NCI-H2107 (cell line): ENCODE data around the gene PBRM1.
"Not testable (repeated sequence)": the region's sequence is repeated elsewhere in the genome, so short reads cannot be mapped to it uniquely, and the experiment has no call there.

ENCODE experiments used
- DNase-seq: peaks from one replicate; lab custom pipeline; 2025; lab: John Stamatoyannopoulos, UW

Gene PBRM1

DNA sequence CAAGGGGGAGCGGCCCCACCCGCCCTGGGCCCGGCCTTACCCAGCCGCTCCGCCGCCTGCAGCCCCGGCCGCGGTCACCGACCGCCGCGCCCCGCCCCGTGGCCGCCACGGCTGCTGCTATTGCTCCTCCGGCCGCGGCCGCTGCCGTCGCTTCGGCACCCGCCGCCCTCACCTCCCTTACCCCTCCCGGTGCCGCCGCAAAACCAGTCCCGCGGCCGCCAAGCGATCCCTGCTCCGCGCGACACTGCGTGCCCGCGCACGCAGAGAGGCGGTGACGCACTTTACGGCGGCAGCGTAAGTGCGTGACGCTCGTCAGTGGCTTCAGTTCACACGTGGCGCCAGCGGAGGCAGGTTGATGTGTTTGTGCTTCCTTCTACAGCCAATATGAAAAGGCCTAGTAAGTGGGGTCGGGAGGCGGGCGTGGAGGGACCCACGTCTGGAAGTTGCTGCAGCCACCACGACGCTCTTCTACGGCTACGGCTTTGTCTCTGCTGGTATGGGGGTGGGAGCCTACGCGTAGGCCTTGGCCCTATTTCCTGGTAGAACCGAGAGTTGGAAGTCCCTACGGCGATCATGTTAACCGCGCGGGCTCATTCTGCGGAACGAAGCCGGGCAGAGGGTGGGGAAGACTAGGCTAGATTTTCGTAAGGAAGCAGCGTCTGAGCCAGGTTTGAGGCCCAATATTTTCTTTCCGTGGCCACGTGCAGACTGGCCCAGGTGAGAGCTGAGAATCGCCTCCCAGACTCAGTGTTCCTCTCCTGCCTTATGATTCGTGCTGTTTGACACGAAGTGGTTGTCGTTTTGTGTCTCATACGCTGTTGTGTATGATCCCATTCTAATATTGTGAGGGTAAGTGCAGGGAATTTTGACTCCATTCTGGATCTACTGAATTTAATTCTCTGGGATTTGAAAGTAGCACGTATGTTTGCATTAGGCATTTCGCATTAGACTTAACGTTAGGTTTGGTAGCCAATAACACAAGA is at the start of gene PBRM1, which contains the start of gene GNL3:
Gene PBRM1 (minus strand): TSS at position 205 of the 983 bp plus-strand sequence.
Gene GNL3 (plus strand): TSS at position 324 of the 983 bp plus-strand sequence. CDS start 61 bp downstream, at position 385.
- DNase-seq = peak; percentile 50

DNA sequence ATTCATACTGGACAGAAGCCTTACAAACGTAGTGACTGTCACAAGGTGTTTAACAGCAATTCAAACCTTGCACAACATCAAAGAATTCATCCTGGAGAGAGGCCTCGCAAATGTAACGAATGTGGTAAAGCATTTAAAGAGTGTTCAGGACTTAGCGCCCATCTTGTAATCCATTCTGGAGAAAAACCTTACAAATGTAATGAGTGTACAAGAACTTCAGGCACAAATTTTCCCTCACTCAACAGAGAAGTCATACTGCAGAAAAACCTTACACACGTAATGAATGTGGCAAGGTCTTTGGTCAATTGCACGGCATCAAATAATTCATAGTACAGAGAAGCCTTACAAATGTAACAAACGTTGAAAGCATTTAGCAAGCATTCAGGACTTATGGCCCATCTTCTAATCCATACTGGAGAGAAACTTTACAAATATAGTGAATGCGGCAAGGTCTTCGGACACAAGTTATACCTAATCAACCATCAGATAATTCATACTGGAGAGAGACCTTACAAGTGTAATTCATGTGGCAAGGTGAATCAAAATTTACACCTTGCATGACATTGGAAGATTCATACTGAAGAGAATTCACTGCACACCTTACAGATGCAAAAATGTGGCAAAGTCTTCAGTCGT is 47.7 kb upstream of the PBRM1 start:
- no peak for DNase-seq

DNA sequence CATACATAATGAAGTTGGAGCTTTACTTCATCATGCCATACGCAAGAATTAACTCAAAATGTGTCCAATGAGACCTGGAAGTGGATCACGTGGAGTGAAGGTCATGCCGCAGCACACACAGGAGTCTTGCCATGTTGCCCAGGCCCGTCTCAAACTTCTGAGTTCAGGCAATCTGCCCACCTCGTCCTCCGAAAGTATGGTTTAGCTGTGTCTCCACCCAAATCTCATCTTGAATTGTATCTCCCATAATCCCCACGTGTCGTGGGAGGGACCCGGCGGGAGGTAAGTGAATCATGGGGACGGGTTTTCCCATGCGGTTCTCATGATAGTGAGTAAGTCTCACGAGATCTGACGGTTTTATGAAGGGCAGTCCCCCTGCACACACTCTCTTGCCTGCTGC is 45.9 kb upstream of the PBRM1 start:
- DNase-seq = no peak

DNA sequence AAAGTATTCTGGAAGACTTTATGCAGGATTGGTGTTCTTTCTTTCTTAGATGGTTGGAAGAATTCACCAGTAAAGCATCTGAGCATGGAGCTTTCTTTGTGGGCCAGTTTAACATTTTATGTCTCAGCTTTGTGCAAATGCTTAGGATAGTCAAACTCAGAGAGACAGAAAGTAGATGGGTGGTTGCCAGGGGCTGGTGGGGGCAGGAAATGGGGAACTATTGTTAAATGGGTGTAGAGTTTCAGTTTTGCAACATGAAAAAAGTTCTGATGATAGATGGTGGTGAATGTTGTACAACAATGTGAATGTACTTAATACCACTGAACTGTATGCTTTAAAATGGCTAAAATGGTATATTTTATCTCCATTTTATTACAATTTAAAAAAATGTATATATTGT is 45.0 kb upstream of the PBRM1 start:
- DNase-seq = no peak

DNA sequence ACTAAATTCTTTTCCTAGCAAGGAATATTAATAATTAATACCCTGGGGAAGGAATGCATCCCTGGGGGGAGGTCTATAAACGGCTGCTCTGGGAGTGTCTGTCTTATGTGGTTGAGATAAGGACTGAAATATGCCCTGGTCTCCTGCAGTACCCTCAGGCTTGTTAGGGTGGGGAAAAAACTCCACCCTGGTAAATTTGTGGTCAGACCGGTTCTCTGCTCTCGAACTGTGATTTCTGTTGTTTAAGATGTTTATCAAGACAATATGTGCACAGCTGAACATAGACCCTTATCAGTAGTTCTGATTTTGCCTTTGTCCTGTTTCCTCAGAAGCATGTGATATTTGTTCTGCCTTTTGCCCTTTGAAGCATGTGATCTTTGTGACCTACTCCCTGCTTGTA is 43.0 kb upstream of the PBRM1 start:
- DNase-seq = not testable (repeated sequence)

DNA sequence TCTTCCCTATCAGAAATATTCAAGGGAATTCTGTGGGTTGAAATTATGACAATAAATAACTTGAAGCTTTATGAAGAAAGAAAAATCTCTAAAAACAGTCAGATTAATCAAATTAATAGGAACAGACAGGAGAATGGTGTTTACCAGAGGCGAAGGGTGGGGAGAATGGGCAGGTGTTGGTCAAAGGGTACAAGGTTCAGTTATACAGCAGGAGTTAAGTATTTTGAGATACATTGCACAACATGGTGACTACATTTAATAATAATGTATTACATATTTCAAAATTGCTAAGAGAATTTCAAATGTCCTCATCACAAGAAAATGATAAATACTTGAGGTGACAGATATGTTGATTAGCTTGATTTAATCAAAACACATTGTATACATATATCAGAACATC is 38.8 kb upstream of the PBRM1 start:
- DNase-seq = no peak

DNA sequence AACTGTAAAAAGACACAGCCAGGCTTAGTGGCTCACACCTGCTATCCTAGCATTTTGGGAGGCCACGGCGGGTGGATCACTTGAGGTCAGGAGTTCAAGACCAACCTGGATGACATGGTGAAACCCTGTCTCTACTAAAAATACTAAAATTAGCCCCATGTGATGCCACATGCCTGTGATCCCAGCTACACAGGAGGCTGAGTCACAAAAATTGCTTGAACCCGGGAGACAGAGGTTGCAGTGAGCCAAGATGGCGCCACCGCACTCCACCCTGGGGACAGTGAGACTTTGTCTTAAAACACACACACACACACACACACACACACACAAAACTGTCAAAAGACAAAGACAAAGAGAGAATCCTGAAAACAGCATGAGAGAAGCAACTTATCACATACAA is 38.2 kb upstream of the PBRM1 start:
- DNase-seq = no peak

DNA sequence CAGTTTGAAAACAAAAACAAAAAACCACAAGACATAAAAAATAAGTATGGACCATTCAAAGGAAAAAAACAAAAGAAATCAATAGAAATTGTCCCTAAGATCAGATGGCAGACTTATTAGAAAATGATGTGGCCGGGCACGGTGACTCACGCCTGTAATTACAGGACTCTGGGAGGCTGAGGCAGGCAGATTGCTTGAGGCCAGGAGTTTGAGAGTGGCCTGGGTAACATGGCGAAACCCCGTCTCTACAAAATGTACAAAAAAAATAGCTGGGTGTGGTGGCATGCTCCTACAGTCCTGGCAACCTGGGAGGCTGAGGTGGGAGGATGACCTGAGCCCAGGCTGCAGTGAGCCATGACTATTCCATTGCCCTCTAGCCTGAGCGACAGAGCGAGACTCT is 36.8 kb upstream of the PBRM1 start:
- DNase-seq = no peak

DNA sequence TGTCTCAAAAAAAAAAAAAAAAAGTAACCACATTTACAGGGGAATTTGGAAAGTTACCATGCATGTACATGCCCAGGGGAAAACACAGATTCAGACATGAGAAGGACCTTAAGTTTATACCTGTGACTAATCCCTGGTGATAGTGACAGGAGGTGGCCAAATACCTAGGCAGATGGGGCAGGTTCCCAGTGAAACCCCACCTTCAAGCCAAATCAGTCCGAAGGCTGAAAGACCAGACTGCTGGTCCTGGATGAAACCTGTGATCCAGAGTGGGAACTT is 36.0 kb upstream of the PBRM1 start:
- no peak for DNase-seq

DNA sequence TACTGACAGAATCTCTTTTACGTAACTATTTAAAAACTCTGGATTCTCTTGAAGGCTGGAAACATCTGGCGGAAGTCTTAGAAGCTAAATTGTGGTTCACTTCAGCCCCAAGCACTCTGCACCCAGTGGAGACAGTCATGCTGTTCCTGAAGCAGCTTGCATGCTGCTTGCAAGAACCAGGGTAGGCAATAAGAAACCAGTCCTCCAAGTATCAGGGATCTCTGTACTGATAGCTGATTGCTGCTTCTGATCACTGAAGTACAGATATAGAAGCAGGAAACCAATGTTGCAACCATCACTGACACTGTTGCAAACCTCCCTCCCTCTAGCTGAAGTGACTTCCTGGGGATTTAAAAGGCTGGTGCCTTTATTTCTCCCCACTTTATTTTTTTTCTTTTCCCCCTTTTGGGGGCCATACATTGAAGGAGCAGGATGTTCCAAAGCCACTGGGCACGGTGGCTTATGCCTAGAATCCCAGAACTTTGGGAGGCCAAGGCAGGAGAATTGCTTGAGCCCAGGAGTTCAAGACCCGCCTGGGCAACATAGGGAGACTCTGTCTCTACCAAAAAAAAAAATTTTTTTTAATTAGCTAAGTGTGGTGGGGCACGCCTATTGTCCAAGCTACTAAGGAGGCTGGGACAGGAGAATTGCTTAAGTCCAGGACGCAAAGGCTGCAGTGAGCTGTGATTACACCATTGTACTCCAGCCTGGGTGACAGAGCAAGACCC is 35.5 kb upstream of the PBRM1 start:
- no peak for DNase-seq

DNA sequence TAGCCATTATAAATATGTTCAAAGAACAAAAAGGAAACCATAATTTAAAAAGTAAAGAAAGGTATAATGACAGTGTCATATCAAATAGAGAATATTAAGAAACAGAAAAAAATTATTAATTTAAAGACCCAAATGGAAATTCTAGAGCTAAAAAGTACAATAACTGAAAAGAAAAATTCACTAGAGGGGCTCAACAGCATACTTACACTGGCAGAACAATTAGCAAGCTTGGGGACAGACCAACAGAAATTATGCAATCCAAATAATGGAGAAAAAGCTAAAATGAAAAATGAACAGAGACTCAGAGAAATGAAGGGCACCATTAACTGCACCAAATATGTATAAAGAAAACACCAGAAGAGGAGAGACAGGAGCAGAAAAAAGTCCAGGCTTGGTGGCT is 33.9 kb upstream of the PBRM1 start:
- DNase-seq = no peak

DNA sequence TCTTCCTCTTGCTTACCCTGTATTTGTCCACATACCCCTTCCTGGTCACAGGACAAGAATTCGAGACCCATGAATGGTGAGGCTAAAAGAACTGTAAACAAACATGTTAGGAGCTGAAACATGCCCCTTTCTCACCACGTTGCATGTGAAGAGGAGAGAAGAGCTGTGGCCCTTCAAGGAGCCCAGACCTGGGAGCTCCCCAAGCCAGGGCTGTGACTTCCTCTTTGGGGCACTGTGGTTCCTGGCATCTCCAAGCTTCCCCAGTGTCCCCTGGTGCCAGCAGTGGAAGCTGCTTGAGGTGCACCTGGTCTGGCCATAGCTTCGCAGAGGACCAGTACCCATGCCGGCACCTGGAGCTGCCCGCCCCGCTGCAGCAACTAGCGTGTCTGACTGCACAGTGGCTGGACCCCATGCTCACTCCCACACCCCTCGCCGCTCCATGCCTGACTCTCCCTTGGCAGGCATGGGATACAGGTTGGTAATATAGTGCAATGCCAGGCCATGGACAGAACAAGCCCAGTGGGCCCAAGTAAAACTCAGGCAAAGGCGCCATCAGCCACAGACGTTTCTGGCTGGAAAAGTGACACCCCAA is 30.1 kb upstream of the PBRM1 start:
- DNase-seq = no peak

DNA sequence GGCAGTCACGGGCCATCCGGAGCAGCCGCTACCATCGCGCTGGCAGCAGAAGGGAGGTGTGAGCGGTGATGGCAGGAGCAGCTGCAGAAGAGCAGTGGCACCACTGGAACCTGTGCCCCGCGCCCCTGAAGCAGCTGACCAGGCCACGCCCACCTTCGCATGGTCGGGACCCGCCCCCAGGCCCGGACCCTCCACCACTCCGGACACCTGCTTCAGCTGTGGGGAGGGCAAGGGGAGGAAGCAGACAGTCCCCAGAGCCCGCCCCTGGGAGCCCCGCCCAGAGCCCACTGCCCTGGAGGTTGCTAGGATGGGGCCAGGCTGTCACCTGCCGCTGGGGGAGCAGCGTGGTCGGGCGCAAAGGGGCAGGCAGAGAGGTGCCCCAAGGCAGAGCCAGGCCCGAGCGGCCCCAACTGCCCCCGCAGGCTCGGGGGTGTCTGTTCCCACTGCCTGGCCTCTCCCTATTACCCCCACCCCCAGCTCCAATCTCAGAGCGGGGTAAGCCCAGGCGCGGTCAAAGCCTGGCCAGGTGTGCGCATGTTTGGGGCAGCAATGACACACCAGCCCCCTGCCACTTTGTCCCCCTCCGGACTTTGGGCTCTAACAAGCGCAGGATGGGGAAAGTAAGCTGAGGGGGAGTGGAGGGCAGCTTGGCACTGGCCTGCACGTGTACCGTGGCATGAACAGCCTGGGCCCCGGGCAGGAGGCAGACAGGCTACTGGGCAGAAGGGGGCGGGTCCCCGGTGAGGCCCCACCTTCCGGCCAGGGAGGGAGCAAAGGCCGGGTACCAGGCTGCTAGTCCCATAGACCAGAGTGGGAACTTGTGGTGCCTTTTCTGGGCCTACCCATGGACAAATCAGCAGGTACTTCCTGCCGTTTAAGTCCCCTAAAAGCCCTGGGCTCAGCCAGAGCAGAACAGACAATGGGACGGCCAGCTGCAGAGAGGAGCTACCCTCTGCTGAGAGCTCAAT is 28.9 kb upstream of the PBRM1 start:
- DNase-seq = no peak

DNA sequence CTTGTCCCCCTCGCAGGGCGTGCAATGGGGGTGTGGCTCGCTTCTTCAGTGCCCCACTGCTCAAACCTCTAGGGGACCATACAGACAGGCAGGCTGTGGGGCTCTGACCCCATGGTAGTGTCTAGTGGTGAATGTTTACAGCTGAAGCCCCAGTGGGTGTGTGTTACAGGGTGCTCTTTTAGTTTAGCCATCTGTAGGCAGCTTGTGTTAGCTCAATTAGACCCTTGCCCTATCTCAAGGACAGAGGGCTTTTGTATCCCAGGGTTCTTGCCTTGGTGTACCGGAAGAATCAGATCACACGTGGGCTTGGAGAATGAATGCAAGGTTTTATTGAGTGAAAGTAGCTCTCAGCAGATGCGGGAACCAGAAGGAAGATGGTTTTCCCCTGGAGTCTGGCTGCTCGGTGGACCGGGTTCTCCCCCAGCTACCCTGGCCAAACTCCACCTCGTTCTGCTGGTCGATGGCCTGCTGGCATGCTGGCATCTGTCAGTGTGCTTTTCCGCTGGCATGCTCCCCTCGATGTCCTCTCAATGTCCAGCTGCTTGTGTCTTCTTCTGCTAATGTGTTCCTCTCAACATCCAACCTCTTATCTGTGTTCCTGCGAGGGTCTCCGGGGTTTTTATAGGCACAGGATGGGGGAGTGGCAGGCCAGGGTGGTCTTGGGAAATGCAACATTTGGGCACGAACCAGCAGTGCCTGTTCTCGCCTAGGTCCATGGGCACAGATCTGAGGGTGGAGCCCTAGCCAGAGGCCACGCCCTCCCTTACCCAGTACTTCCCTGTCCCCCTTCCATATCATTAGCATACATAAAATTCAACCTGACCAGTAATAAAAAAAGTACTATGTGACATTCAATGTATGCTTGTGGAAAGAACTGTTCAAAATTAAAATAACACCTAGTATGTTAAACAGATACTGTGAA is 26.8 kb upstream of the PBRM1 start:
- DNase-seq = no peak

DNA sequence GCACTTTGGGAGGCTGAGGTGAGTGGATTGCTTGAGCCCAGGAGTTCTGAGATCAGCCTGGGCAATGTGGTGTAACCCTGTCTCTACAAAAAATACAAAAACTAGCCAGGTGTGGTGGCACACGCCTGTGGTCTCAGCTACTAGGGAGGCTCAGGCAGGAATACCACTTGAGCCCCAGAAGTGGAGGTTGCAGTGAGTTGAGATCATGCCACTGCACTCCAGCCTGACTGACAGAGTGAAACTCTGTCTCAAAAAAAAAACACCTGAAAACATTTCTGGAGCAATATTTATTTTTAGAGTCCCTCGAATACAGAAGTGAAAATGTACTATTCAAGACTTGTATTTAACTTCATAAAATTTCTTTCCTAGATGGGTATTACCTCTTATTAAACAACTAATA is 24.8 kb upstream of the PBRM1 start:
- DNase-seq = no peak

DNA sequence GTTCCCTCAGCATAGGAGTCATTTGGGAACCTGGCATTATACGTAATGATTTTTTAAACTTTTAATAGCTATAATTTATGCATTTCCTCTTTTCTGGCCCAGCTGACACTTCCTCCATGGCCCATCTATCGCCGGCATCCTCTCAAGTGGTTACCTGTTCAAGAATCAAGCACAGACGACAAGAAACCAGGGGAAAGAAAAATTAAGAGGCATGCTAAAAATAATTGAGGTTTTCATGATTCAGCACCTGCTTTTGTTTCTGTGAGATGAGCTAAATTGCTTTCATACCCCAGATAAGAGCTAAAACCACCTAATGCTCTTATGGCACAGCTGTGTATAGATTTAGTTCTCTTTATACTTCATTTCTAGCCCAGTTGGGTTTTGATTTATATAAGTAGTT is 21.9 kb upstream of the PBRM1 start:
- DNase-seq = no peak

DNA sequence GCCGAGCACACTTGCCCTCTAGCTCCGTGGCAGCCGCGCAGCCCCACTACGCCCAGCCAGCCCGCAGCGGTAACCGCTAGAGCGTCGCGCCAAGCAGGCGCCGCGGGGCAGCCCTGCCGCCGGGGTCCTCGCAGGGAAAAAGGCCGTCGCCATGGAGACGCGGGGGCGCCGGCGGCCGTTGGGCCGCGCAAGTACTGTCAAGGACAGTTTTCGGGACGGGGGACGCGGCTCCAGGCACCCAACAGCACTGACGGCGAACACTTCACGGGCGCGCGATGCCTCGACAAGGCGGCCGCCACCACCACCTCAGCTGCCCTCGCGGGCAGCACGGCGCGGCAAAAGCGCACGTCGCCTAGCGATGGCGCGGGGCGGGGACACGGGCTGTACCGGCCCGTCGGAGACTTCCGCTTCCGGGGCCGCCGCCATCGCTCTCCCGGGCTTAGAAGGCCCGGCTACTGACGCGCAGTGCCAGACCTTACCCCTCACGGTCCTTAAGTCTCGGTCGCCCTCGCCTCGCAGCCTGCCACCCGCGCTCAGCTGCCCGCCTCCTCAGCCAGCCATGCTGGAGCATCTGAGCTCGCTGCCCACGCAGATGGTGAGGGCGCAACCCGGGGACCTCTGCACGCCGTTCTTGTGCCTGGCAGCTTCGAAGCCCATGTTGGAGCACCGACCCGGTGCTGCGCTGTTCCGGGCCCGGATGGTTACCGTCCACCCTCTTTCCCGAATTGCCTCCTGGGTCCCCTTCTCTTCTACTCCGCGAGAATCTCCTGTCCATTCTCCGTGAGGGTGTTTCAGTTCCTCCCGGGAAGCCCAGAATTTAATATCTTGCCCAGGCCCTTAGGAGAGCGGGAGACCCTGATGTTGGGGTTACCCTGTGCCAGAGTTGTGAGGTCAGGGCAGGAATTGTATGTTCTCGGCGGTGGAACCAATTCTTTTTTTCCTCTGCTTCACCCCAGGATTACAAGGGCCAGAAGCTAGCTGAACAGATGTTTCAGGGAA is 20.3 kb upstream of the PBRM1 start, which contains the start of the genes GLT8D1 and SPCS1:
Gene GLT8D1 (minus strand): TSS at position 104 of the 999 bp plus-strand sequence. CDS start 5,331 bp downstream, outside the sequence.
Gene SPCS1 (plus strand): TSS at position 419 of the 999 bp plus-strand sequence. CDS start 141 bp downstream, at position 560.
- DNase-seq = no peak

DNA sequence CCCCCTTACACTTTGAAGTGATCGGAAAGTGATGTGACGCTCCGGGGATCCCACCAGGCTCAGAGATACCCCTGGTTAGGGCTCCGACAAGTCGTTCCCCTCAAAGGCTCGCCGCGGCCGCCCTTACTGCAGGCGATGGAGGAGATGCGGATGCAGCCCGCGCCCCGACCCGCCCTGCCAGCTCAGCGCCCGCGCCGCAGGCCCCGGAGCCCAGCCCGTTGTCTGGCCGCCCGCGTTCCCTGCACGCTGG is 19.6 kb upstream of the PBRM1 start:
- DNase-seq = no peak
